Stimulated activated CD4-positive, alpha-beta T cell treated with anti-CD3 and anti-CD28 coated beads, Interleukin-15, amount 100 ng/mL, for 1 hour (primary cell): Measurements from ENCODE around the gene AREG.

Experiments used
- DNase-seq, 2 donors: peaks; one replicate each; pipeline ENCODE4 v3.0.0-alpha.2; 2020; ENCODE audit warnings: low read depth in 1 of 2, low spot score in 1 of 2

Gene AREG

DNA sequence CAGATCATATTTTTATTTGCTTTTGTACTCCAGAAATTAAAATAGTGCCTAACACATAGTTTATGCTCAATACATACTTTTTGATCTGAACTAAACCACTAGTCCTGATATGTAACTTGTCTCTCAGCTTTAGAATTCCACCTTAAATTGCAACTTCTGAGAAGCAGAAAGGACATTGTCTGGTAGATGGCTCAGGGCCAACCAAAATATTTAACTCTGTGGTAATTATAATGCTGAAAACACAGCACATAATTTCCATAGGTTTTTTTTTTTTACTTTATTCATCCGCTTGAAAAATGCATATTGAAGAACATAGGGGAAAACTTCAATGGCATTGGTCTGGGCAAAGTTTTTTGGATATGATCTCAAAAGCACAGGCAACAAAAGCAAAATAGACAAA, 59.3 kb downstream of the AREG start:
- no peak for DNase-seq
